Suprapubic skin (tissue), 4 donors: ENCODE results near the gene PIM1. TPM values are rescaled to one million over a fixed set of nuclear protein-coding genes. Genes with fewer than 3 reads are reported as not detected.
"Not testable (repeated sequence)": the region's sequence is repeated elsewhere in the genome, so short reads cannot be mapped to it uniquely, and the experiment has no call there.

Experiments used
- DNase-seq, 2 donors: peaks; one replicate each; pipeline ENCODE4 v3.0.0-alpha.2; 2019; ENCODE audit warnings: low spot score in 2 of 2
- H3K27ac ChIP-seq: fragments of 200-600 bp; sonication (generic); one replicate; pipeline ENCODE4 v1.5.1; 2019
- H3K27me3 ChIP-seq: fragments of 200-600 bp; sonication (generic); one replicate; pipeline ENCODE4 v1.5.1; 2019
- H3K36me3 ChIP-seq: fragments of 200-600 bp; sonication (generic); one replicate; pipeline ENCODE4 v1.5.1; 2019
- H3K4me1 ChIP-seq: fragments of 200-600 bp; sonication (generic); one replicate; pipeline ENCODE4 v1.5.1; 2019
- H3K4me3 ChIP-seq: fragments of 200-600 bp; sonication (generic); one replicate; pipeline ENCODE4 v1.5.1; 2019; ENCODE audit warnings: mild to moderate bottlenecking
- H3K9me3 ChIP-seq: fragments of 200-600 bp; sonication (generic); one replicate; pipeline ENCODE4 v1.5.1; 2019
- CTCF ChIP-seq, 2 donors: fragments of 200-600 bp in 1 of 2; fragments of 450-650 bp in 1 of 2; sonication (generic) in 1 of 2; IDR thresholded peaks; one replicate each; pipeline ENCODE4 v1.5.1; 2016 to 2019; ENCODE audit warnings: antibody characterized with exemption in 2 of 2, mild to moderate bottlenecking in 1 of 2, moderate library complexity in 1 of 2
- EP300 ChIP-seq: sonication (generic); formaldehyde crosslinking; IDR thresholded peaks from one replicate; pipeline ENCODE4 v1.6.1; 2017; ENCODE audit warnings: antibody characterized with exemption
- POLR2A ChIP-seq, 2 donors: fragments of 450-650 bp; IDR thresholded peaks; one replicate each; pipeline ENCODE4 v1.6.1; 2017; ENCODE audit warnings: antibody characterized with exemption in 2 of 2, mild to moderate bottlenecking in 2 of 2, moderate library complexity in 2 of 2
- POLR2AphosphoS5 ChIP-seq, 3 donors: sonication (generic); formaldehyde crosslinking; IDR thresholded peaks; one replicate each; pipeline ENCODE4 v1.6.1; 2017; ENCODE audit warnings: antibody characterized with exemption in 3 of 3
- WGBS: methylation state at CpG from one replicate; pipeline ENCODE4 v1.1.5; 2018; 5-methylcytosine and 5-hydroxymethylcytosine counted together
- total RNA-seq, 4 donors: library from RNA; depleted of rRNA; stranded (reverse); fragments of >200 nt; gene quantifications; one replicate each; pipeline ENCODE4 v1.1.0, GENCODE V29; 2016

PIM1 gene
- total RNA-seq, 4 donors from 2014 or later, result 63.6 to 158 (median 110) TPM

- no peak overlapping the region for H3K4me3 ChIP-seq
- DNase-seq, result no peak
- no peaks in the 10 kb centered on the region for H3K4me1 ChIP-seq
- WGBS, result 74% methylated on average over 6 of the region's 7 CpGs
- TF ChIP-seq EP300, result no peak
- no peak for TF ChIP-seq CTCF (IDR thresholded peaks at IDR 0.05)
- no peak for TF ChIP-seq POLR2A (IDR thresholded peaks at IDR 0.05)
- no peak for TF ChIP-seq POLR2AphosphoS5 (IDR thresholded peaks at IDR 0.05)
- H3K27me3 ChIP-seq, result no peaks in the 10 kb centered on the region
- H3K9me3 ChIP-seq, result no peaks in the 10 kb centered on the region
- H3K36me3 ChIP-seq, result no peaks in the 10 kb centered on the region
- H3K27ac ChIP-seq, result no peak overlapping the region
Observed at GRCh38 chr6:37187321-37188022, 17.5 kb downstream of the PIM1 start.

- H3K27me3 ChIP-seq, result no peaks in the 10 kb centered on the region
- TF ChIP-seq CTCF (IDR thresholded peaks at IDR 0.05), result no peak
- no peak for TF ChIP-seq EP300
- TF ChIP-seq POLR2AphosphoS5 (IDR thresholded peaks at IDR 0.05), result no peak
- no peak for TF ChIP-seq POLR2A (IDR thresholded peaks at IDR 0.05)
- no peaks in the 10 kb centered on the region for H3K4me1 ChIP-seq
- H3K4me3 ChIP-seq, result no peak overlapping the region
- H3K27ac ChIP-seq, result no peak overlapping the region
- H3K36me3 ChIP-seq, result no peaks in the 10 kb centered on the region
- H3K9me3 ChIP-seq, result no peaks in the 10 kb centered on the region
- no peak for DNase-seq
- 76% methylated on average over 2 of the region's 2 CpGs for WGBS
Observed at GRCh38 chr6:37188962-37189510, 19.1 kb downstream of the PIM1 start.

- Histone ChIP-seq H3K27me3 (no peaks in the 10 kb centered on the region), H3K9me3 (no peaks in the 10 kb centered on the region), H3K4me1 (no peaks in the 10 kb centered on the region), H3K27ac (no peak overlapping the region), H3K4me3 (no peak overlapping the region), H3K36me3 (no peaks in the 10 kb centered on the region)
- no peak for TF ChIP-seq EP300
- no peak for TF ChIP-seq POLR2AphosphoS5 (IDR thresholded peaks at IDR 0.05)
- no peak for DNase-seq
- WGBS, result 78% methylated on average over 1 of the region's 1 CpG
Observed at GRCh38 chr6:37190159-37190535, 20.2 kb downstream of the PIM1 start.

GRCh38 chr6:37192666-37193065 lies 22.7 kb downstream of the PIM1 start:
- no peak for DNase-seq
- no peaks in the 10 kb centered on the region for H3K4me1 ChIP-seq
- TF ChIP-seq POLR2A (IDR thresholded peaks at IDR 0.05), result no peak
- TF ChIP-seq POLR2AphosphoS5 (IDR thresholded peaks at IDR 0.05), result no peak
- no peak for TF ChIP-seq EP300
- TF ChIP-seq CTCF (IDR thresholded peaks at IDR 0.05), result no peak
- no peaks in the 10 kb centered on the region for H3K36me3 ChIP-seq
- H3K4me3 ChIP-seq, result no peak overlapping the region
- WGBS, result 89% methylated on average over 3 of the region's 3 CpGs
- H3K27me3 ChIP-seq, result no peaks in the 10 kb centered on the region
- no peaks in the 10 kb centered on the region for H3K9me3 ChIP-seq
- H3K27ac ChIP-seq, result no peak overlapping the region

- not testable (repeated sequence) for H3K27me3 ChIP-seq, H3K27ac ChIP-seq, H3K36me3 ChIP-seq, H3K9me3 ChIP-seq, H3K4me3 ChIP-seq, H3K4me1 ChIP-seq, DNase-seq
- 100% methylated on average over 1 of the region's 1 CpG for WGBS
Observed at GRCh38 chr6:37194886-37195285, 24.9 kb downstream of the PIM1 start.

- DNase-seq, H3K9me3 ChIP-seq, H3K36me3 ChIP-seq, H3K4me3 ChIP-seq, H3K27ac ChIP-seq, H3K27me3 ChIP-seq, H3K4me1 ChIP-seq: not testable (repeated sequence)
- WGBS, result 66% methylated on average over 4 of the region's 4 CpGs
Observed at GRCh38 chr6:37196451-37196850, 26.5 kb downstream of the PIM1 start.

GRCh38 chr6:37200085-37200484 lies 30.1 kb downstream of the PIM1 start:
- Histone ChIP-seq H3K9me3 (no peaks in the 10 kb centered on the region), H3K4me3 (no peak overlapping the region), H3K27me3 (no peaks in the 10 kb centered on the region), H3K4me1 (peaks cover 3% of the 10 kb centered on the region), H3K27ac (no peak overlapping the region), H3K36me3 (no peaks in the 10 kb centered on the region)
- peak in 1 of 2 donors; percentile 25 for DNase-seq
- WGBS, result 61% methylated on average over 5 of the region's 5 CpGs
- TF ChIP-seq POLR2AphosphoS5 (IDR thresholded peaks at IDR 0.05) (no peak), EP300 (no peak), CTCF (IDR thresholded peaks at IDR 0.05) (no peak), POLR2A (IDR thresholded peaks at IDR 0.05) (no peak)
